HG02943 (cell line): ENCODE measurements around the gene PSORS1C2.
"Not testable (repeated sequence)": the region's sequence is repeated elsewhere in the genome, so short reads cannot be mapped to it uniquely, and the experiment has no call there.

Source experiments
- ATAC-seq: cut with Tn5 transposase; IDR thresholded peaks from one replicate; pipeline ENCODE4 v1.9.1; 2021; ENCODE audit warnings: mild to moderate bottlenecking, low read depth, moderate library complexity; ENCODE audit not compliant: unreplicated experiment

The PSORS1C2 gene

GRCh38 chr6:31138982-31139381 lies at the start of gene PSORS1C2:
Gene PSORS1C2 (minus strand): TSS chr6:31139066. CDS start chr6:31139026, 40 bp downstream.
- no peak for ATAC-seq

DNA sequence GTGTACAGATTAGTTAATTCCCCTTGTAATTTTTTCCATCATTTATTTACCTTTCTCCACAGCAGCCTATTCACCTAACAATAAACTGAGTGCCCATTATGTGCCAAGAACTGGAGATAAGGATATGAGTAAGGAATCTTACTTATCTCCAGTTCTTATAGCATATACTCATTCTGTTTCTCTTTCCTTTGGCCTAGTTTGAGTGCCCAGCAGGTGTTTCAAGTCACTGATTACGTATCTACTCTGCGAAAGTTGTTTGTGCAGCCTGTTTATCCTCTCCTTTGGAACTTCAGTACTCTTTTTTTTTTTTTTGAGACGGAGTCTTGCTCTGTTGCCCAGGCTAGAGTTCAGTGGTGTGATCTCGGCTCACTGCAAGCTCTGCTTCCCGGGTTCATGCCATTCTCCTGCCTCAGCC lies 48.9 kb upstream of the PSORS1C2 start:
- ATAC-seq, result no peak

GRCh38 chr6:31186052-31186734 lies 47.3 kb upstream of the PSORS1C2 start:
- no peak for ATAC-seq

GRCh38 chr6:31185695-31186051 lies 46.8 kb upstream of the PSORS1C2 start:
- ATAC-seq, result not testable (repeated sequence)

GRCh38 chr6:31183859-31184258 lies 45.0 kb upstream of the PSORS1C2 start:
- ATAC-seq, result not testable (repeated sequence)

GRCh38 chr6:31183287-31183686 lies 44.4 kb upstream of the PSORS1C2 start:
- not testable (repeated sequence) for ATAC-seq

GRCh38 chr6:31180500-31180899 lies 41.6 kb upstream of the PSORS1C2 start:
- no peak for ATAC-seq

DNA sequence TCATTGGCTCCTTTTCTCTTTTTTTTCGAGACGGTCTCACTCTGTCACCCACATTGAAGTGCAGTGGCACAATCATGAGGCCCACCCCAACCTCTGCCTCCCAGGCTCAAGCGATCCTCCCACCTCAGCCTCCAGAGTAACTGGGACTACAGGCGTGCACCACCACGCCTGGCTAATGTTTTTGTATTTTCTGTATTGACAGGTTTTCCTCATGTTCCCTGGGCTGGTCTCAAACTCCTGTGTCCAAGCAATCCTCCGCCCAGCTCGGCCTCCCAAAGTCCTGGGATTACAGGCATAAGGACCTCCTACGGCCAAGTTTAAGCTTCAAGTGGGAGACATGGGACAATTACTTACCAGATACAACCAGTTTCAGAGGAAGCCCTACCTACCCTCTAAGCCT lies 41.0 kb upstream of the PSORS1C2 start:
- ATAC-seq, result no peak

GRCh38 chr6:31179042-31179386 lies 40.1 kb upstream of the PSORS1C2 start:
- no peak for ATAC-seq

DNA sequence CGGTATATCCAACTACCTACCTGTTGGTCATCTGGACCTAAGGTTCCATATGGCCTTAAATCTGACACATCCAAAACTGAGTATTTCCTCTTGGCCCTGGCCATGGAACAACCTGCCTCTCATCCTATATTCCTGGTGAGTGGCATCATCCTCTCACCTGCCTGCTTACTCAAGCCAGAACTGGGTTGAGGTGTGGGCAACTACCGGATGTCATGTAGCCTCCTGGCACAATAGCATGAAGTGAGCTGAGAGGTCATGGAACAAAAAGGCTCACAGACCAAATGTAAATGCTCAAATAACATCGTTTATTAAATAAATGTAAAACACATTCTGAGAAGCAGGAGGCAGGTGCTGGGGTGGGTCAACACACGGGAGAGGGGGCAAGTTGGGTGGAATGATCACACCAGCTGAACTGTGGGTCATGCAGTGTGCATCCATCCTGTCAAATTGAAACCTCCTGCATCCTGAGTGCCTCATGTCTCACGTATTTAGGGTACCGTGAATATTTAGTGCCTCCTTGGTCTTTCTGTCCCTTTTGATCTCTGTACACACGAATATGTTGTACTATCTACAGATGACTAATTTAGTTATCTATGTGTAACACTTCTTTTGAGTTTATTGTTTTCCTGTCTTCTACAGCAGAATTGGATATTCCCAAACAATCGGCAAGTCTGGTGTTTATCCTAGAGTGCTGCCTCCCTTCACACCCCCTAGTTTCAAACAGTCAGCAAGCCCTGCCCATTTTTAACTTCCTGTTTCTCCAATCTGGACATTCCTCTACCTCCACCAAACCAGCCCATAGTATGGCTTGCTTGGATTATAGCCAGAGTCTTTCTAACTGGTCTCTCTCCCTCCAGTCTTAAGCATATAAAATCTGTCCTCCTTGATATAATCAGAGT lies 39.5 kb upstream of the PSORS1C2 start:
- no peak for ATAC-seq

- ATAC-seq, result no peak
Observed at GRCh38 chr6:31175971-31176370, 37.1 kb upstream of the PSORS1C2 start.

GRCh38 chr6:31174378-31174777 lies 35.5 kb upstream of the PSORS1C2 start:
- no peak for ATAC-seq

DNA sequence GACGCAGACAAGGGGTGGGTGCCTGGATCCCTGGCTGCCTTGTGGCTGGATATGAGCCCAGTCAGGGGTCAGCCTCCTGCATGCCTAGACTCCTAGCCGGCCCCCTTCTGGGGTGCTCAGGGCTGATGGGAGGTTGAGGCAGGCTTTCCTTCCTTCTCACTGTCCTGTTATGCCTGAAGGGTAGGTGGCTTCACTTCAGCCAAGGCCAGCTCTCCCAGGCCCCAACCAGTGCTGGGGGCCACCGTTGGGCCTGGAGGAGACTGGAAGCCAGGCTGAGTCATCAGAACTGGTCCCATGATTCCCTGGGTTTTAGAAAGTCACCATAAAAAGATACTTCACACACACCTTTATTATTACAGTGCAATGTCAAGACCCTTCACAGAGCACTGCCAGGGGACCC lies 34.5 kb upstream of the PSORS1C2 start:
- no peak for ATAC-seq

GRCh38 chr6:31172973-31173384 lies 34.1 kb upstream of the PSORS1C2 start:
- ATAC-seq, result no peak

DNA sequence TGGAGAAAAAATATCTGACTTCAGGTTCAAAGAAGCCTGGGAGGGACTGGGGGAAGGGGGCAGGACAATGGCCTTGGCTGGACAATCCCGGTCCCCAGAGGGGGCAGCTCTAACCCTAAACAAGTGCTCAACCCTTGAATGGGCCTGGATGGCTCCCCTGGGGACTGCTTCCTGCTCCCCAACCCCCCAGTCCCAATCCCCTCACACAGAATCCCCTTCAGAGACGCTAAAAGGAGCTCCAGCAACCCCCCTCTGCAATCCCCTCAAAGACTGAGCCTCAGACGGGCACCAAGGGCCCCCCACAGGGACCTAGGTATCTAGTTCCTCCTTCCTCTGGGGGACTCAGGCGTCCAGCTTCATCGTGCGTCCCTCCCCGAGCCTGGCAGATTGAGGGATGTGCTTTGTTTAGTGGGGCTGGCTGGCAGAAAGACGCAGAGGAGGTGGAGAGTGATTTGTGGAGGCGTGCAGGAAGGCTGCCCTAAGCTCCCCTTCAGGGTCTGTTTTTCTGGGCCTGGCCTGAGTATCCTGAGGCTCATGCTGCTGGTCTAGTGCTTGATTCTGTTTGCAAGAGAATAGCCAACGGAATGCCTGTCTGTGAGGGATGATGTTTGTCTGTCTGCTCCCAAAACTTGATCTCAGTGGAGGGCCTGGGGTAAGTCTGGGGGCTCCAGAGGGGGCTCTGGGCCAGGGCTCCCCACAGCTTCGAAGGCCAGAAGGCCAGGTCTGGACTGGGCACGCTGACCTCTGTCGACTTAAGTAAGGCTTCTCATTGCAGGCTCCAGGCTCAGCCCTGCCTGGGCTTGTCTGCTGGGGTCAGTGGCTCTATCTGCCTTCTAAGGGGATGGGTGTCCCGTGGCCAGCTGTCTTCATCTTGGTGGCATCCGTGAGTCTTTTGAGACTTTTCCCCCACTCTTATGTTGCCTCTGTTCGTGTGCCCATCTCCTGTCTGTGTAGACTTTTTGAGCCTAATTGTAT lies 33.4 kb upstream of the PSORS1C2 start:
- ATAC-seq, result no peak

DNA sequence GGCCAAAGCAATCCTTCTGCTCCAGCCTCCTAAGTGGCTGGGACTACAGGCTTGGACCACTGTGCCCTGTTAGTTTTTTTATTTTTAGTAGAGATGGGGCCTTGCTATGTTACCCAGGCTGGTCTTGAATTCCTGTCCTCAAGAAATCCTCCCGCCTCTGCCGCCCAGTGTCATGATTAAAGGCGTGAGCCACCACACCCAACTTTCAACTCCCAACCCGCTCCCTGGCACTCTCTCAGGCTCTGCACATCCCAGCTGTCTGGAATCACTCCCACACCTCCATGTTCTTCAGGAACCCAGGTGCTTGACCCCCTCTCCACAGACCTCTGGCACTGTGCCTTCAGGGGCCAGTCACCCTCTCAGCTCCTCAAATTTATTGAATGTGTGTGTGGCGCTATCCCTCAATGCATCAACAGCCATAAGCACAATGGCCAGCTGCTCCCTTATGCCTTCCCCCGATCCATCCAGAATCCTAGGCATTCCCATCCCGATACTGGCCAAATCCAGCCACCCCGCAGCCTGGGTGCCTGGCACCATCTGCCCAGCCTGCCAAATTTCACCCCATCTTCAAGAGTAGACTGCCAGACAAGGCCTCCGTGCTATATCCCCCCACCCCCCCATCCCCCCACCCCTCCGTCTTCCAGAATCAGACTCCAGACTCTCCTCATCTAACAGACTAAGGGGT lies 32.3 kb upstream of the PSORS1C2 start:
- ATAC-seq, result no peak

GRCh38 chr6:31170600-31170881 lies 31.7 kb upstream of the PSORS1C2 start, which contains the start of gene POU5F1:
Gene POU5F1 (minus strand): TSS chr6:31170682. CDS start chr6:31170620, 62 bp downstream.
- ATAC-seq, result no peak

GRCh38 chr6:31169858-31170599 lies 31.2 kb upstream of the PSORS1C2 start:
- not testable (repeated sequence) for ATAC-seq

DNA sequence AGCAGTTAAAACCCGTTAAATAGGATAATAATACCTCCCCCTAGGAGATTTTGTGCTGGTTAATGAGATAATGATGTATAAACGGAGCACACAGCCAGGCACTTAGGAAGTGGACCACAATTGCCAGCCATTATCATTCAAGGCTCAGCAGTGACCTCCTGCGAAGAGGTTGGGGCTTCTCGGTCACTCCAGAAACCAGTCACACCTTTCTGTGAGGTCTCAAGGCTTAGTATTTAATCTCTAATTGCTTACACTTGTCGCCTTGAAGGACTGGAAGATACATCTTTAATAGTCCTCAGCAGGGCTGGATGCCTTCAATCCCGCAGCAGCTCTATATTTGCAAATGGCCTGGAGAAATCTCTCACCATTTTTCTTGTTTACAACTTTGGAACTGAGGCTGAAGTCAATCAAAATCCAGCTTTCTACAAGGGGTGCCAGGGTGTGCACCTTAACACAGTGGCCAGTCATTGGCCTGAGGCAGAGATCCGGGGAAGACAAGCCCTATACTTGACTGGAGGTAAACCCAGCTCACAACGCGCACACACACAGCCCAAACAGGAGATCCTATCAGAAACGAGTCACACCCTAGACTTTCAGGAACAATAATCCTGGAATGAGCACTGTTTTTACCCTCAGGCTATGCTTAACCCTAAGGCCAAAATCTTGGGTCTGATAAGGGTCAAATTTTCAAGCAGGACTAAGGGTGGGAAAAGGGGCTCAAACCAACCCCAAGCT lies 30.4 kb upstream of the PSORS1C2 start:
- no peak for ATAC-seq
